NB4 (cell line): Measurements from ENCODE around the gene HLA-DPA1.
A peak's percentile ranks its signal among the peaks of the same experiment; 100 is the strongest.

Experiments
- DNase-seq: peaks from one replicate; pipeline ENCODE4 v3.0.0; 2010; ENCODE audit warnings: low read depth
- H3K4me3 ChIP-seq: one replicate; pipeline ENCODE4 v1.5.1; 2011; ENCODE audit warnings: mild to moderate bottlenecking, low read depth, low read length, moderate library complexity
- MAX ChIP-seq: IDR thresholded peaks from 2 replicates; pipeline ENCODE4 v1.6.1; 2011; ENCODE audit warnings: low read depth, low read length
- MYC ChIP-seq: IDR thresholded peaks from 2 replicates; pipeline ENCODE4 v1.6.1; 2011; ENCODE audit warnings: low read depth, low read length
- POLR2A ChIP-seq: IDR thresholded peaks from 2 replicates; pipeline ENCODE4 v1.6.1; 2011; ENCODE audit warnings: mild to moderate bottlenecking; ENCODE audit not compliant: insufficient read length; ENCODE audit errors: extremely low read depth
- TF ChIP-seq, protein P1 (sequence below): IDR thresholded peaks from one replicate; pipeline ENCODE4 v1.5.1; 2012; ENCODE audit warnings: low read depth, low read length

The HLA-DPA1 gene

GRCh38 chr6:33095681-33096080 is 22.2 kb upstream of the HLA-DPA1 start:
- no peak for DNase-seq
- no peak overlapping the region for H3K4me3 ChIP-seq
- TF ChIP-seq MAX (no peak), POLR2A (no peak), MYC (no peak)
- TF ChIP-seq, protein P1, sequence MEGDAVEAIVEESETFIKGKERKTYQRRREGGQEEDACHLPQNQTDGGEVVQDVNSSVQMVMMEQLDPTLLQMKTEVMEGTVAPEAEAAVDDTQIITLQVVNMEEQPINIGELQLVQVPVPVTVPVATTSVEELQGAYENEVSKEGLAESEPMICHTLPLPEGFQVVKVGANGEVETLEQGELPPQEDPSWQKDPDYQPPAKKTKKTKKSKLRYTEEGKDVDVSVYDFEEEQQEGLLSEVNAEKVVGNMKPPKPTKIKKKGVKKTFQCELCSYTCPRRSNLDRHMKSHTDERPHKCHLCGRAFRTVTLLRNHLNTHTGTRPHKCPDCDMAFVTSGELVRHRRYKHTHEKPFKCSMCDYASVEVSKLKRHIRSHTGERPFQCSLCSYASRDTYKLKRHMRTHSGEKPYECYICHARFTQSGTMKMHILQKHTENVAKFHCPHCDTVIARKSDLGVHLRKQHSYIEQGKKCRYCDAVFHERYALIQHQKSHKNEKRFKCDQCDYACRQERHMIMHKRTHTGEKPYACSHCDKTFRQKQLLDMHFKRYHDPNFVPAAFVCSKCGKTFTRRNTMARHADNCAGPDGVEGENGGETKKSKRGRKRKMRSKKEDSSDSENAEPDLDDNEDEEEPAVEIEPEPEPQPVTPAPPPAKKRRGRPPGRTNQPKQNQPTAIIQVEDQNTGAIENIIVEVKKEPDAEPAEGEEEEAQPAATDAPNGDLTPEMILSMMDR, result no peak

DNA sequence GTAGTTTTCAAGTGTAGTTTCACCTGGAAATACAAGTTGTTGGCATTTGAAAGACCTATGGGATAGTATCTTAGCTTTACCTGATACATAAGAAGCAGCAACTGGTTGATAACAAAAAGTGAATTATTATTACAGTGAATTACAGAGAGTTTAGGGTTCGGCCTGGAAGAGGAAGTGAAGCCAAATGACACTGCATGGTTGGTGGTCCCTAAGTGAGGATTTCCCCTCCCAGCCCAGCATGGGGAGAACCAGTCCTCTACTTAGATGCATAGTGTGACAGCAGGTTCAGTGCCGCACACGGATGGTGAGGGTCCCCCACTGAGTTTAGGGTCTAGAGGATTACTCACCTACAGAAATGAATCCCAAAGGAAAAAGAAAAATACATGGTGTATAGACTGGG is 20.4 kb upstream of the HLA-DPA1 start:
- no peak overlapping the region for H3K4me3 ChIP-seq
- DNase-seq, result no peak
- TF ChIP-seq, protein P1, result no peak
- TF ChIP-seq MYC (no peak), POLR2A (no peak), MAX (no peak)

GRCh38 chr6:33092385-33092784 is 18.9 kb upstream of the HLA-DPA1 start:
- no peak for DNase-seq
- no peak for TF ChIP-seq MYC
- TF ChIP-seq, protein P1, result no peak
- TF ChIP-seq POLR2A, result no peak
- no peak for TF ChIP-seq MAX
- H3K4me3 ChIP-seq, result no peak overlapping the region

DNA sequence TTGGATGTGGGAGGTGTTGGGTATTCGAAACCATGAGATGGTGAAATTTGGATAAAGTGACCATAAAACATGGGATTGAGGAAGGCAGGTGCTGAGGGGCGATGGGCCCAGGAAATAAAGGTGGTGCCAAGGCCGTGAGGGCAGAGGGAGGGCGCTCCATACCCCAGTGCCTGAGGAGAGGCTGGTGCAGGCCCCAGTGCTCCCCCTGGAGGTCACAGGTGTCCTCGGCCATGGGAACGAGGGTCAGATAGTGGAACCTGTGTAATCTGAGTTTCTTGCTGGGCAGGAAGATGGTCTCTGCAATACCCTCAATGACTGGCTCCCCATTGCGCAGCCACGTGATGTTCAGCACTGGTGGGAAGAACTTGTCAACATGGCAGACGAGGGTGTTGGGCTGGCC is 18.5 kb upstream of the HLA-DPA1 start:
- TF ChIP-seq MYC, result no peak
- TF ChIP-seq, protein P1, result peak; percentile 80
- peak; percentile 48 for DNase-seq
- H3K4me3 ChIP-seq, result no peak overlapping the region

DNA sequence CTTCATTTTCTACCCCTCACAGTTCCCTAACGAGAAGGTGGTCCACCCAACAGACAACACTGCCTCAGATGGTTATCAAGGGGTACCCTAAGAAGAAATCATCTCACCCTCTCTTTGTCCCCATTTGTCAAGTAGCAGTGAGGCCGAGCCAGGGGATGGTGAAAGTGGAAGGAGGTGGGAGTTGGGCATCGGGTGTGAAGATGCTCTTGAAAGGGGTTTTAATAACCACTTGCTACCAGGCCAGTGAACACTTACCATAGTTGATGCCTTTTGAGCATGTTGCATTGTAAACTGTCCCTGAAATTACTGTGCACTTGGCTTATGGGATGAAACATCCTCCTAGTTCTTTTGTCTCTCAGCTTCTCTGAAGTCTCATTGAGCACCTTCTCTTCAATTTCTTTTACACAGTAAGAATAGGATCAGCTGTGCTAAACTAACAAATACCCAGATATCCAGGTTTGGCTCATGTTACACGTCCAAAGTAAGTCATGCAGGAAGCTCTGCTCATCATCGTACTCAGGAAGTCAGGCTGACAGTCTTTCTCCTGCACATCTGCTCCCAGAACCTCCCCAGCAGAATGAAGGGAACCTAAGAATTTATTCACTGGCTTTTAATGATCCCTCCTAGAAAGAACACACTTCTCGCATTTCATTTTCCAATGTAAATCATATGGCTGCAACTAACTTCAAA is 15.6 kb upstream of the HLA-DPA1 start:
- no peak for DNase-seq
- TF ChIP-seq, protein P1, result no peak
- TF ChIP-seq MAX (no peak), POLR2A (no peak), MYC (no peak)

DNA sequence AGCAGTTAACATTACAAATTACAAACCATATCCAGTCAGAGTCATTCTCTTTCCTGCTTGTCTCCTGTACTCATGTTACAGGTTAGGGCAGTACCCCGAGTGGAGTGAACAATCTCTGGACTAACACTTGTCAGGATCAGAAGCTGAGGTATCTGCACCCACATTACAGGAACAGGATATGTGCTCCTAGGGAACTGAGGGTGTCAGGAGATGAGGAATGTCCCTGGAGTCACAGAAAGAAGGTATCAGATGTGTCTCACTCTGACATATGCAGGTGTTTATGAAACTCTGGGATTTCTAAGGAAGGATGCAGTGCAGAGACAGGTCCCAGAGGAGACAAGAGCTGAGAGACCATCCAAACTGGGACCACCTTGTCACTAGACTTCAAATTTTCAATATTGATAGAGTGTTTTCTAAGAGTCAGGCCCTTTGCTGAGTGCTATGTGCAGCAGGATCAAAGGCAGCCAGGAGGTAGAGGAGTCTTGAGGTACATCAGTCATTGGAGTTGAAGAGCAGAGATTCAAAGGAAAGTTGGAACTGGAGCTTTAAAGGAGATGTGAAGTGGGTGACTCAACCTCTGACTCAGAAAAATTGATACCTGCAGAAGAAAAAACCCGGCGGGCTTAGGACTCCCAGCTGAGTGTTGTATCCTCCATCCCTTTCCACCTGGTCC is 14.9 kb upstream of the HLA-DPA1 start:
- TF ChIP-seq MYC (no peak), POLR2A (no peak), MAX (no peak)
- TF ChIP-seq, protein P1, result no peak
- DNase-seq, result no peak
- H3K4me3 ChIP-seq, result no peak overlapping the region

More for the DNA sequence above, 15.6 kb upstream of the HLA-DPA1 start:
- no peak overlapping the region for H3K4me3 ChIP-seq
